ENCODE data around the gene SORCS3. TPM values are rescaled to one million over a fixed set of nuclear protein-coding genes. Genes with fewer than 3 reads are reported as not detected.

Gene SORCS3
- polyA plus RNA-seq, 1 donor from 2014 or later: 9.8 TPM

- no peaks in the 10 kb centered on the region for H4K20me1 ChIP-seq (ENCODE audit: insufficient read depth)
- no peaks in the 10 kb centered on the region for H3K79me2 ChIP-seq (replicated peaks; ENCODE audit: insufficient read depth, low read length)
- H3K36me3 ChIP-seq (ENCODE audit: insufficient read depth, low read length): no peaks in the 10 kb centered on the region
- H3K4me2 ChIP-seq (ENCODE audit: low read length): no peak overlapping the region
- H3K4me3 ChIP-seq (ENCODE audit: low read length): no peak overlapping the region
- H3F3A ChIP-seq (ENCODE audit: insufficient read depth, low read length, poor library complexity, severe bottlenecking): peaks cover 6% of the 10 kb centered on the region
- TF ChIP-seq EZH2 (IDR thresholded peaks at IDR 0.05; ENCODE audit: borderline replicate concordance, insufficient read depth, low read length, poor library complexity, severe bottlenecking) (no peak), RAD21 (conservative IDR thresholded peaks at IDR 0.05) (no peak), CTCF (IDR thresholded peaks at IDR 0.05; ENCODE audit: poor library complexity, severe bottlenecking) (no peak), TAF1 (IDR thresholded peaks at IDR 0.05; ENCODE audit: low read depth) (no peak), POLR2AphosphoS5 (IDR thresholded peaks at IDR 0.05) (no peak), REST (IDR thresholded peaks at IDR 0.05; ENCODE audit: borderline replicate concordance) (no peak), EP300 (conservative IDR thresholded peaks at IDR 0.05; ENCODE audit: poor library complexity, severe bottlenecking) (no peak), MXI1 (conservative IDR thresholded peaks at IDR 0.05; ENCODE audit: poor library complexity, severe bottlenecking) (no peak), SMC3 (conservative IDR thresholded peaks at IDR 0.05; ENCODE audit: poor library complexity) (no peak)
- H3K27me3 ChIP-seq (ENCODE audit: insufficient read depth, low read depth, low read length): no peaks in the 10 kb centered on the region
- no peak overlapping the region for H3K9ac ChIP-seq (ENCODE audit: low read length)
- no peaks in the 10 kb centered on the region for H3K9me2 ChIP-seq (ENCODE audit: insufficient read depth, low read length)
- no peak overlapping the region for H2AFZ ChIP-seq (ENCODE audit: low read depth, low read length)
- no peak overlapping the region for H3K27ac ChIP-seq (ENCODE audit: low read length)
- no peaks in the 10 kb centered on the region for H3K9me3 ChIP-seq (ENCODE audit: low read length)
These were observed 432.9 kb downstream of the SORCS3 start for GRCh38 chr10:105073999-105074398.

GRCh38 chr10:105075031-105075430 is 433.9 kb downstream of the SORCS3 start:
- Histone ChIP-seq H4K20me1 (ENCODE audit: insufficient read depth) (no peaks in the 10 kb centered on the region), H3K9me3 (ENCODE audit: low read length) (no peaks in the 10 kb centered on the region), H3K4me2 (ENCODE audit: low read length) (no peak overlapping the region), H3K36me3 (ENCODE audit: insufficient read depth, low read length) (no peaks in the 10 kb centered on the region), H3K9me2 (ENCODE audit: insufficient read depth, low read length) (no peaks in the 10 kb centered on the region), H3K27ac (ENCODE audit: low read length) (no peak overlapping the region), H3F3A (ENCODE audit: insufficient read depth, low read length, poor library complexity, severe bottlenecking) (peaks cover 6% of the 10 kb centered on the region), H3K9ac (ENCODE audit: low read length) (no peak overlapping the region), H2AFZ (ENCODE audit: low read depth, low read length) (no peak overlapping the region), H3K27me3 (ENCODE audit: insufficient read depth, low read depth, low read length) (no peaks in the 10 kb centered on the region), H3K79me2 (replicated peaks; ENCODE audit: insufficient read depth, low read length) (no peaks in the 10 kb centered on the region), H3K4me3 (ENCODE audit: low read length) (no peak overlapping the region)
- TF ChIP-seq SMC3 (conservative IDR thresholded peaks at IDR 0.05; ENCODE audit: poor library complexity) (no peak), CTCF (IDR thresholded peaks at IDR 0.05; ENCODE audit: poor library complexity, severe bottlenecking) (no peak), EP300 (conservative IDR thresholded peaks at IDR 0.05; ENCODE audit: poor library complexity, severe bottlenecking) (no peak), MXI1 (conservative IDR thresholded peaks at IDR 0.05; ENCODE audit: poor library complexity, severe bottlenecking) (no peak), EZH2 (IDR thresholded peaks at IDR 0.05; ENCODE audit: borderline replicate concordance, insufficient read depth, low read length, poor library complexity, severe bottlenecking) (no peak), REST (IDR thresholded peaks at IDR 0.05; ENCODE audit: borderline replicate concordance) (no peak), TAF1 (IDR thresholded peaks at IDR 0.05; ENCODE audit: low read depth) (no peak), RAD21 (conservative IDR thresholded peaks at IDR 0.05) (no peak), POLR2AphosphoS5 (IDR thresholded peaks at IDR 0.05) (no peak)
